BJ (cell line): Measurements from ENCODE around the gene CAPN15. TPM values are rescaled to one million over a fixed set of nuclear protein-coding genes. Genes with fewer than 3 reads are reported as not detected.

Experiments used
- CTCF ChIA-PET: fragments of 350-600 bp; formaldehyde crosslinking; extraction: SDS; loops from one replicate; lab custom pipeline; 2021; ENCODE audit warnings: antibody characterized with exemption, inconsistent platforms; lab: Yijun Ruan, JAX
- POLR2A ChIA-PET: fragments of 300-600 bp; sonication (Branson Sonifier 250); formaldehyde crosslinking; extraction: SDS; loops from one replicate; lab custom pipeline; 2021; ENCODE audit warnings: antibody characterized with exemption; lab: Charles Lee
- DNase-seq: peaks from one replicate; pipeline ENCODE4 v3.0.0-alpha.2; 2011; ENCODE audit warnings: low read depth
- H3K27me3 ChIP-seq: 2 replicates; pipeline ENCODE4 v1.6.0; 2011; ENCODE audit warnings: low read length; ENCODE audit not compliant: control insufficient read depth, insufficient read depth
- H3K36me3 ChIP-seq: 2 replicates; pipeline ENCODE4 v1.5.1; 2011; ENCODE audit warnings: low read length; ENCODE audit not compliant: control insufficient read depth, insufficient read depth
- H3K4me3 ChIP-seq: 2 replicates; pipeline ENCODE4 v1.5.1; 2011; ENCODE audit warnings: low read depth, mild to moderate bottlenecking, control low read depth, low read length
- CTCF ChIP-seq: IDR thresholded peaks from 2 replicates; pipeline ENCODE4 v1.5.1; 2011; ENCODE audit warnings: low read depth, mild to moderate bottlenecking, control low read depth, inconsistent platforms, low read length, moderate library complexity; ENCODE audit not compliant: insufficient read depth
- polyA plus RNA-seq: library from polyadenylated mRNA; depleted of rRNA; stranded (reverse); fragments of >200 nt; gene quantifications from 2 replicates; pipeline ENCODE4 v1.2.3, GENCODE V29; 2011; rRNA removed
- small RNA-seq: library from RNA; depleted of rRNA; stranded (forward); fragments of <200 nt; gene quantifications from one replicate; pipeline ENCODE3, GENCODE V24; 2012; ENCODE audit warnings: low replicate concordance, low read depth; ENCODE audit not compliant: insufficient read length

Gene CAPN15
- polyA plus RNA-seq, 1 experiment: 12.9 TPM

GRCh38 chr16:598823-599739 is 71.6 kb downstream of the CAPN15 start:
- H3K27me3 ChIP-seq: no peaks in the 10 kb centered on the region
- no peak overlapping the region for H3K4me3 ChIP-seq
- CTCF ChIA-PET: interaction anchor here (1.8 kb wide), 1 partner anchor 23 kb away, joined by 5 read pairs; no protein-coding TSS in a partner anchor
- POLR2A ChIA-PET: no interaction called here
- H3K36me3 ChIP-seq: peaks cover 8% of the 10 kb centered on the region
- DNase-seq: no peak
- no peak for TF ChIP-seq CTCF

- peaks cover 6% of the 10 kb centered on the region for H3K36me3 ChIP-seq
- ChIA-PET POLR2A (no interaction called here), CTCF (interaction anchor here (0.6 to 1.8 kb wide), 4 partner anchors 22 to 101 kb away, joined by 3 to 5 read pairs (median 3); no protein-coding TSS in a partner anchor)
- no peak for DNase-seq
- no peaks in the 10 kb centered on the region for H3K27me3 ChIP-seq
- TF ChIP-seq CTCF: 0 out of 2 replicates have a peak, but pooled peaks have one; percentile 19
- H3K4me3 ChIP-seq: no peak overlapping the region
These were observed 73.3 kb downstream of the CAPN15 start for GRCh38 chr16:600781-601180.

- no peak for TF ChIP-seq CTCF
- H3K36me3 ChIP-seq: peaks cover 4% of the 10 kb centered on the region
- no peaks in the 10 kb centered on the region for H3K27me3 ChIP-seq
- DNase-seq: no peak
- H3K4me3 ChIP-seq: no peak overlapping the region
- POLR2A ChIA-PET: no interaction called here
- CTCF ChIA-PET: no interaction called here
These were observed 76.4 kb downstream of the CAPN15 start for GRCh38 chr16:603933-604332.

Small RNAs within 50 kb of the gene (small RNA-seq; reads per million reads assigned to genes)
- gene MIR3176 (not detected), gene MIR5587 (not detected), gene Z98883.1 (not detected)

Other genes starting within 250 kb of the CAPN15 start
- gene ARHGDIG, start 247.1 kb upstream of the CAPN15 start, polyA plus RNA-seq: 0.22 and 0.51 TPM in 2 replicates
- gene PDIA2, start 244.5 kb upstream of the CAPN15 start, polyA plus RNA-seq: 0.13 TPM in 1 of 2 replicates, not detected in the other
- 4.0 and 4.3 TPM in 2 replicates for gene AXIN1, start 175.0 kb upstream of the CAPN15 start, polyA plus RNA-seq
- gene MRPL28, start 157.2 kb upstream of the CAPN15 start, polyA plus RNA-seq: 143 and 188 TPM in 2 replicates
- 65.2 and 131 TPM in 2 replicates for gene PGAP6, start 145.7 kb upstream of the CAPN15 start, polyA plus RNA-seq
- 227 and 290 TPM in 2 replicates for gene NME4, start 130.5 kb upstream of the CAPN15 start, polyA plus RNA-seq
- 14.7 and 23.6 TPM in 2 replicates for gene DECR2, start 125.8 kb upstream of the CAPN15 start, polyA plus RNA-seq
- 8.6 and 13.3 TPM in 2 replicates for gene RAB11FIP3, start 102.1 kb upstream of the CAPN15 start, polyA plus RNA-seq
- gene PRR35, start 32.7 kb downstream of the CAPN15 start, polyA plus RNA-seq: not detected in 2 replicates
- gene NHLRC4, start 39.3 kb downstream of the CAPN15 start, polyA plus RNA-seq: 0.31 and 0.66 TPM in 2 replicates
- gene PIGQ, start 42.3 kb downstream of the CAPN15 start, polyA plus RNA-seq: 15.4 and 26.6 TPM in 2 replicates
- 6.5 and 7.6 TPM in 2 replicates for gene RAB40C, start 62.4 kb downstream of the CAPN15 start, polyA plus RNA-seq
- not detected in 2 replicates for gene WFIKKN1, start 103.3 kb downstream of the CAPN15 start, polyA plus RNA-seq
- gene METTL26, start 108.6 kb downstream of the CAPN15 start, polyA plus RNA-seq: 77.2 and 105 TPM in 2 replicates
- gene MCRIP2, start 114.1 kb downstream of the CAPN15 start, polyA plus RNA-seq: 10.6 and 16.5 TPM in 2 replicates
- 6.2 and 10.0 TPM in 2 replicates for gene WDR90, start 121.7 kb downstream of the CAPN15 start, polyA plus RNA-seq
- 37.1 and 81.7 TPM in 2 replicates for gene RHOT2, start 140.4 kb downstream of the CAPN15 start, polyA plus RNA-seq
- 0.74 and 1.3 TPM in 2 replicates for gene RHBDL1, start 148.0 kb downstream of the CAPN15 start, polyA plus RNA-seq
- gene STUB1, start 152.7 kb downstream of the CAPN15 start, polyA plus RNA-seq: 75.9 and 148 TPM in 2 replicates
- 54.8 and 91.8 TPM in 2 replicates for gene JMJD8, start 156.6 kb downstream of the CAPN15 start, polyA plus RNA-seq
- 2.2 and 3.7 TPM in 2 replicates for gene WDR24, start 162.7 kb downstream of the CAPN15 start, polyA plus RNA-seq
- gene FBXL16, start 178.1 kb downstream of the CAPN15 start, polyA plus RNA-seq: 0.32 and 0.67 TPM in 2 replicates
- gene METRN, start 187.4 kb downstream of the CAPN15 start, polyA plus RNA-seq: 33.7 and 40.3 TPM in 2 replicates
- gene ANTKMT, start 193.4 kb downstream of the CAPN15 start, polyA plus RNA-seq: 7.7 and 10.7 TPM in 2 replicates
- 0.77 and 2.4 TPM in 2 replicates for gene CCDC78, start 198.7 kb downstream of the CAPN15 start, polyA plus RNA-seq
- 4.3 and 7.0 TPM in 2 replicates for gene HAGHL, start 199.4 kb downstream of the CAPN15 start, polyA plus RNA-seq
- gene CIAO3, start 213.3 kb downstream of the CAPN15 start, polyA plus RNA-seq: 16.1 and 23.1 TPM in 2 replicates
- 0.25 and 0.67 TPM in 2 replicates for gene MSLN, start 233.0 kb downstream of the CAPN15 start, polyA plus RNA-seq